KOPT-K1 (cell line): ENCODE data around the gene ACSM2A.
"Not testable (repeated sequence)": the region's sequence is repeated elsewhere in the genome, so short reads cannot be mapped to it uniquely, and the experiment has no call there.

Experiments
- H3K27ac ChIP-seq: fragments of 200-600 bp; sonication (generic); 2 replicates; pipeline ENCODE4 v1.5.1; 2016; ENCODE audit warnings: antibody characterized with exemption, mild to moderate bottlenecking, low read depth, low read length; ENCODE audit not compliant: poor library complexity, severe bottlenecking
- H3K36me3 ChIP-seq: fragments of 200-600 bp; sonication (generic); 2 replicates; pipeline ENCODE4 v1.5.1; 2017; ENCODE audit warnings: antibody characterized with exemption, mild to moderate bottlenecking, low read length, moderate library complexity; ENCODE audit not compliant: insufficient read depth
- H3K9me3 ChIP-seq: fragments of 200-600 bp; sonication (generic); 2 replicates; pipeline ENCODE4 v1.5.1; 2017; ENCODE audit warnings: antibody characterized with exemption, low read length, mild to moderate bottlenecking; ENCODE audit not compliant: insufficient read depth, poor library complexity, severe bottlenecking

ACSM2A gene

GRCh38 chr16:20490994-20491393, 39.7 kb downstream of the ACSM2A start:
- H3K36me3 ChIP-seq, H3K27ac ChIP-seq, H3K9me3 ChIP-seq: not testable (repeated sequence)

- not testable (repeated sequence) for H3K27ac ChIP-seq, H3K36me3 ChIP-seq, H3K9me3 ChIP-seq
Observed at GRCh38 chr16:20491448-20491847, 40.1 kb downstream of the ACSM2A start.

DNA sequence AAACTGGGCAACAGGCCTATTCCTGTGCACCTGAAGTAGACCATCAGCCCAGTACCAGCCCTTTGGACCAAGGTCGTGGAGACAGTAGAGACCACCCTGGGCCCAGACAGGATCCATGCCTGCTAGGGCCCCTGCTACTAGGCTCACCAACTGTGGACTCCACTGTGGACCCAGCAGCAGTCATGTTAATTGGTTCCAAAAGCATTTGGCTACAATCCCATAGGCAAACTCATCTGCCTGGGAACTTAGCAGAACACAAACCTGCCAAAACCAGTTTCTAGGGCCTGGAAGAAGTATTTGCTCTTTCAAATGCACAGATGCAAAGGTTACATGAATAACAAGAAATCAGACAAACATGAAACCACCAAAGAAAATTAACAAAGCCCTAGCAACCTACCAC, 53.1 kb downstream of the ACSM2A start:
- peaks cover 19% of the 10 kb centered on the region for H3K9me3 ChIP-seq
- H3K36me3 ChIP-seq, result no peaks in the 10 kb centered on the region
- no peak overlapping the region for H3K27ac ChIP-seq

- H3K36me3 ChIP-seq, result no peaks in the 10 kb centered on the region
- no peak overlapping the region for H3K27ac ChIP-seq
- peaks cover 19% of the 10 kb centered on the region for H3K9me3 ChIP-seq
Observed at GRCh38 chr16:20507280-20507679, 56.0 kb downstream of the ACSM2A start.

DNA sequence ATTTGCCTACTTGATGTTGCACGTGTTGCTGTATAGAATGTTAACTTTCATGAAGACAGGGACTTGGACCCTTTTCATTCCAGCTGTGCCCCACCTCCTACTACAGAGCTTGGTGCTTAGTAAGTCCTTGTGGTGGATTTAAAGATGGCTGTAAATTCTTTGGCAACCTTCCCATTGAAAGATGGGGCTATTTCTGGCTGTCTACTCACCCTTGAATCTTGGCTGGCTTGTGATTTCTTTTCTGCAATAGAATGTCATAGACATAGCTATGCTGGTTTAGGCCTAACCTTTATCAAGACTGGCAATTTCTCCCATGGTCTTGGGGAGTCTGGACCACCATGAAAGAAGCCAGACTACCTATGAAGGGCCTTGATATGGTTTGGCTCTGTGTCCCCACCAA, 59.0 kb downstream of the ACSM2A start:
- no peaks in the 10 kb centered on the region for H3K36me3 ChIP-seq
- H3K27ac ChIP-seq, result no peak overlapping the region
- H3K9me3 ChIP-seq, result peaks cover 19% of the 10 kb centered on the region

DNA sequence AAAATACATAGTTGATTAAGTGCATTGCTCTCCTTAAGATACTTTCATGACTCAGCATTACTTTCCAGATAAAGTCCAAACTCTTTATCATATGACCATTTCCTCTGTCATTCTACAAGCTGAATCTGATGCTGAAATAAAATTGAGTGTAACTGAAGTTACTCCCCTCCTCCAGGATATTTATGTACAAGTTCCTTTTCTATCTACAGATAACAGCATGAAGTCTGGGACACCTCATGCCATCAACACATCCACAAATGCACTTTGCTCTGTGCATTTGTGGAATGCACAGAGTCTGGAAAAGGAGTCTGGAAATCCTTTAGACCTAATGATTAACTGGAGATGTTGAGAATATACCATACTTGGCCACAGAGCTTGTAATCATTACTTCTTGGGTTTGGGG, 64.4 kb downstream of the ACSM2A start:
- no peaks in the 10 kb centered on the region for H3K36me3 ChIP-seq

DNA sequence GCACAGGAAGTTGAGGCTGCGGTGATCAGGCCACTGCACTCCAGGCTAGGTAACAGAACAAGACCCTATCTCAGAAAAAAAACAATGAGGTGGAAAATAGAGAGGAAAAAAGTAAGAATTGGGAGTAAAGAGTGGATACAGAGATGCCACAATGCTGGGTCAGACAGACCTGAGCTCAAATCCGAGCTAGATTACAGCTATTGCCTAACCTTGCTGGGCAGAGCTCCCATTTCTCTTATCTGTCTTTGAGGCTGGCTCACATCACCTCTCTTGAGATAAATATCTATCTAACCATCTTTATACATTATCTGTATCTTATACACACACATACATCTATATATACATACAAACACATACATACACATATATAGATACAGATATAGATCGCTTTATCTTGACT, 65.8 kb downstream of the ACSM2A start:
- Histone ChIP-seq H3K9me3 (no peaks in the 10 kb centered on the region), H3K36me3 (no peaks in the 10 kb centered on the region), H3K27ac (no peak overlapping the region)

More for the DNA sequence above, 64.4 kb downstream of the ACSM2A start:
- Histone ChIP-seq H3K27ac (no peak overlapping the region), H3K9me3 (no peaks in the 10 kb centered on the region)

GRCh38 chr16:20519231-20519630, 67.9 kb downstream of the ACSM2A start:
- no peaks in the 10 kb centered on the region for H3K36me3 ChIP-seq
- no peak overlapping the region for H3K27ac ChIP-seq
- no peaks in the 10 kb centered on the region for H3K9me3 ChIP-seq

- H3K27ac ChIP-seq, result no peak overlapping the region
- no peaks in the 10 kb centered on the region for H3K36me3 ChIP-seq
- H3K9me3 ChIP-seq, result no peaks in the 10 kb centered on the region
Observed at GRCh38 chr16:20520103-20520502, 68.8 kb downstream of the ACSM2A start.

- H3K27ac ChIP-seq, H3K36me3 ChIP-seq, H3K9me3 ChIP-seq: not testable (repeated sequence)
Observed at GRCh38 chr16:20531795-20532194, 80.5 kb downstream of the ACSM2A start.

GRCh38 chr16:20532284-20532792, 81.0 kb downstream of the ACSM2A start:
- not testable (repeated sequence) for H3K27ac ChIP-seq, H3K36me3 ChIP-seq, H3K9me3 ChIP-seq

DNA sequence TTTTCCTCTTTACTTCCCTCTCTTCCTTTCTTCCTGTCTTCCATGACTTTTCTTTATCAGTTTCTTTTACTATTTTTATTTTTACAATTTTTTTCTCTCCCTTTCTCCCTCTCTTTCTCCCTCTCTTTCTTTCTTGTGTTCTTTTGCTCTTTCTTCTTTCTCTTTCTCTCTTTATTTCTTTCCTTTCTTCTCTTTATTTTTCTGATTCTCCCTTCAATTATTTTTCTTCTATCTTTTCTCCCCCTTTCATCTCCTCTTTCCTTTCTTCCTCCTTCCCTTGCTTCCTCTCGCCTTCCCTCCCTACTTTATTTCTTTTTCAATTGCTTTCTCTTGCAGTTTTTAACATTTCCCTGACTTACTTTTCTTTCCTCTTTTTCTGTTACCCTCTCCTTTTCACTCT, 85.3 kb downstream of the ACSM2A start:
- not testable (repeated sequence) for H3K36me3 ChIP-seq, H3K27ac ChIP-seq, H3K9me3 ChIP-seq
